ENCODE data around the gene SGPL1.

GRCh38 chr10:70905071-70906021 is 89.6 kb downstream of the SGPL1 start:
- TF ChIP-seq GATA3 (IDR thresholded peaks at IDR 0.05; ENCODE audit: low read depth, low read length): no peak
- TF ChIP-seq GATA2 (IDR thresholded peaks at IDR 0.05; ENCODE audit: low read depth, low read length): no peak

Measured in SH-SY5Y (cell line).